HFF-Myc (cell line): ENCODE results near the gene PRLR.

Source experiments
- DNase-seq: peaks from one replicate; pipeline ENCODE4 v3.0.0-alpha.2; 2011; ENCODE audit warnings: low read depth; ENCODE audit errors: extremely low read depth
- H3K4me3 ChIP-seq: replicated peaks from 2 replicates; pipeline ENCODE4 v1.5.1; 2011; ENCODE audit warnings: low read depth, mild to moderate bottlenecking, control low read depth, low read length
- CTCF ChIP-seq: IDR thresholded peaks from 2 replicates; pipeline ENCODE4 v1.5.1; 2012; ENCODE audit warnings: mild to moderate bottlenecking, low read depth, low read length, control low read depth; ENCODE audit errors: missing control alignments

PRLR gene

GRCh38 chr5:35032356-35032755, 197.9 kb downstream of the PRLR start:
- TF ChIP-seq CTCF, result no peak
- DNase-seq, result no peak

GRCh38 chr5:35031276-35031675, 199.0 kb downstream of the PRLR start:
- DNase-seq, result peak; percentile 29
- no peak for TF ChIP-seq CTCF
- H3K4me3 ChIP-seq, result no peak overlapping the region

More at GRCh38 chr5:35032356-35032755, 197.9 kb downstream of the PRLR start:
- no peak overlapping the region for H3K4me3 ChIP-seq

DNA sequence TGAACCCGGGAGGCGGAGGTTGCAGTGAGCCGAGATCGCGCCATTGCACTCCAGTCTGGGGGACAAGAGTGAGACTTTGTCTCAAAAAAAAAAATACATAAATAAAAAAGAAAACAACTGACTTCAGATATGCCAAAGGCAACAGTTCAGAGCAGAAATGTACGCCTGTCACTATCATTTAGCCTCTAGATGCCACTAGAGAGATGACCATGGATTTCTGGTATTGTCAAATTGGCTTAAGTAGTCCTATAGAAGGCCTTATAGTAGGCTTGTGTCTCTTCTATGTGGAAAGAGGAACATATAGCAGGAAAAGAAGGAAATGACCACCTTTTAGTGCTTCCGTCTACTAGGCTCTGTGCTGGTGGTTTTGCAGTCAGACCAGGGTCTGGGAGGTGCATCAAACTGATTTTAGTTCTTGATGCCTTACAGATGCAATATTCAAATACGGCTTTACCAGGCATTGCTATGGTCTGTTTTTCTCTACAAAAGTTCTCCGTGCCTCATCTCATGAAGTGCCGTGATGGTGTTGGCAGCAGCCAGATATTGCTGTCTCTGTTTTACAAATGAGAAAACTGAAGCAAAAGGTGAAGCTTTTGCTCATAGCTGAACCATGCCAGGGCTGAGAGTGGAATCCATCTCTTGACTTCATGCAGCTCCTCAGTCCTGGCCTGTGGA, 199.7 kb downstream of the PRLR start:
- H3K4me3 ChIP-seq, result no peak overlapping the region
- DNase-seq, result no peak
- no peak for TF ChIP-seq CTCF

- no peak for TF ChIP-seq CTCF
- peak; percentile 56 for DNase-seq
These were observed 201.0 kb downstream of the PRLR start for GRCh38 chr5:35029333-35029732.

DNA sequence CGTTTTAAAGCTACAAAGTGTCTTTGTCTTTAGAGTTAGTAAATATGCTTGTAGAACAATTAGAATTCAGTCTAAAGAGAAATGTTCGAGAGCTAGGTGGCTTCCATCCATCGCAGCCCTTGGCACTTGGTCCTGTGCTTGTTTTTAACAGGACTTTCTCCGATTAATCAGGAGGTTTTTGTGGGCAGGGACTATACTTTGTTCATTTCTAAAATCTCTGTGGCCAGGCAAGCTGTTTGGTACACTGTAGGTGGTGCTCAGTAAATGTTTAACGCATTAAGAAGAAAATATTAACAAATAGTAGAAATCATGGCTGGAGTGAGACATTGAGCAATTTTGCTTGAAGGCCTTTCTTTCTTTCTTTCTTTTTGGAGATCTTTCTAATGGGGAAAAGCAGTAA, 203.3 kb downstream of the PRLR start:
- no peak overlapping the region for H3K4me3 ChIP-seq
- no peak for DNase-seq
- TF ChIP-seq CTCF, result no peak

More at GRCh38 chr5:35029333-35029732, 201.0 kb downstream of the PRLR start:
- H3K4me3 ChIP-seq, result no peak overlapping the region

GRCh38 chr5:35026280-35026840, 203.9 kb downstream of the PRLR start:
- DNase-seq, result no peak
- no peak for TF ChIP-seq CTCF
- H3K4me3 ChIP-seq, result no peak overlapping the region
